B cell (primary cell): ENCODE measurements around the gene TK2. TPM values are rescaled to one million over a fixed set of nuclear protein-coding genes. Genes with fewer than 3 reads are reported as not detected.

Experiments
- ATAC-seq: fragments of 200-7000 bp; cut with Tn5 transposase; one replicate; pipeline ENCODE4 v1.10.0; 2021; ENCODE audit warnings: low read depth, mild to moderate bottlenecking, moderate number of reproducible peaks, moderate library complexity
- CTCF ChIA-PET: fragments of 350-600 bp; sonication (Branson Sonifier 250); formaldehyde crosslinking; loops from one replicate; lab custom pipeline; 2021; ENCODE audit warnings: antibody characterized with exemption, inconsistent platforms; lab: Charles Lee
- POLR2A ChIA-PET: fragments of 350-600 bp; sonication (Branson Sonifier 250); formaldehyde crosslinking; loops from one replicate; lab custom pipeline; 2021; ENCODE audit warnings: antibody characterized with exemption; lab: Charles Lee
- DNase-seq: peaks from one replicate; pipeline ENCODE4 v3.0.0; 2013
- H2AFZ ChIP-seq: 2 replicates; pipeline ENCODE4 v1.6.1; 2012; ENCODE audit warnings: mild to moderate bottlenecking, low read depth, low read length; ENCODE audit not compliant: insufficient read depth, poor library complexity, severe bottlenecking
- H3K27ac ChIP-seq, 2 donors: 1 replicate in 1 of 2; 2 replicates in 1 of 2; pipeline ENCODE4 v1.5.1; 2012 to 2013; ENCODE audit warnings: low read length in 2 of 2, mild to moderate bottlenecking in 2 of 2, moderate library complexity in 1 of 2
- H3K27me3 ChIP-seq, 4 experiments: fragments of 200-600 bp in 1 of 4; sonication (generic) in 1 of 4; replicated peaks in 1 of 4; 1 replicate in 2 of 4; 2 replicates in 2 of 4; pipeline versions ENCODE4 v1.6.1 to v1.7.0; 2013 to 2016; ENCODE audit warnings: low read length in 3 of 4, mild to moderate bottlenecking in 2 of 4, mixed read lengths in 1 of 4, moderate library complexity in 1 of 4; ENCODE audit not compliant: insufficient read depth in 4 of 4, control insufficient read depth in 3 of 4; ENCODE audit errors: control extremely low read depth in 1 of 4
- H3K36me3 ChIP-seq, 2 experiments: replicated peaks in 1 of 2; 1 replicate in 1 of 2; 2 replicates in 1 of 2; pipeline versions ENCODE4 v1.6.1 to v1.7.1; 2013; ENCODE audit warnings: low read length in 1 of 2; ENCODE audit not compliant: insufficient read depth in 2 of 2, control insufficient read depth in 1 of 2; ENCODE audit errors: control extremely low read depth in 1 of 2, extremely low read depth in 1 of 2
- H3K4me1 ChIP-seq, 2 donors: fragments of 200-600 bp in 1 of 2; sonication (generic) in 1 of 2; 1 replicate in 1 of 2; 2 replicates in 1 of 2; pipeline versions ENCODE4 v1.5.1 to v1.6.1; 2013 to 2017; ENCODE audit warnings: low read length in 2 of 2; ENCODE audit not compliant: control insufficient read depth in 2 of 2, insufficient read depth in 2 of 2
- H3K4me2 ChIP-seq: replicated peaks from 2 replicates; pipeline ENCODE3; 2012; ENCODE audit warnings: mild to moderate bottlenecking, low read depth, low read length; ENCODE audit not compliant: poor library complexity, severe bottlenecking
- H3K4me3 ChIP-seq, 5 experiments: fragments of 200-600 bp in 1 of 5; sonication (generic) in 1 of 5; 1 replicate in 3 of 5; 2 replicates in 2 of 5; pipeline versions ENCODE4 v1.5.1 to v1.7.0; 2011 to 2016; ENCODE audit warnings: low read length in 4 of 5, mild to moderate bottlenecking in 4 of 5, low read depth in 2 of 5, control low read depth in 1 of 5, moderate library complexity in 1 of 5; ENCODE audit not compliant: insufficient read depth in 1 of 5; ENCODE audit errors: control extremely low read depth in 1 of 5, extremely low read depth in 1 of 5
- H3K79me2 ChIP-seq: fragments of 200-600 bp; sonication (generic); one replicate; pipeline ENCODE4 v1.6.0; 2016; ENCODE audit warnings: low read length; ENCODE audit not compliant: control insufficient read depth, insufficient read depth
- H3K9ac ChIP-seq: fragments of 200-600 bp; sonication (generic); 2 replicates; pipeline ENCODE4 v1.6.1; 2017; ENCODE audit warnings: mild to moderate bottlenecking, low read length, moderate library complexity
- H3K9me3 ChIP-seq, 3 donors: one replicate each; pipeline versions ENCODE4 v1.6.1 to v1.7.1; 2013; ENCODE audit warnings: low read length in 2 of 3; ENCODE audit not compliant: control insufficient read depth in 2 of 3, insufficient read depth in 1 of 3; ENCODE audit errors: control extremely low read depth in 1 of 3
- H4K20me1 ChIP-seq: 2 replicates; pipeline ENCODE4 v1.6.0; 2012; ENCODE audit warnings: mild to moderate bottlenecking, low read length; ENCODE audit not compliant: insufficient read depth, control insufficient read depth, poor library complexity, severe bottlenecking
- H3K27ac Mint-ChIP-seq: one replicate; pipeline ENCODE4 v1.8.0; 2021; ENCODE audit warnings: mixed read lengths
- H3K27me3 Mint-ChIP-seq: one replicate; pipeline ENCODE4 v1.8.0; 2021; ENCODE audit warnings: mixed read lengths
- H3K4me1 Mint-ChIP-seq: one replicate; pipeline ENCODE4 v1.8.0; 2021; ENCODE audit warnings: mixed read lengths
- H3K4me3 Mint-ChIP-seq: one replicate; pipeline ENCODE4 v1.8.0; 2021; ENCODE audit warnings: mixed read lengths
- H3K9me3 Mint-ChIP-seq: one replicate; pipeline ENCODE4 v1.8.0; 2022; ENCODE audit warnings: mixed read lengths; ENCODE audit not compliant: insufficient read depth
- EZH2 ChIP-seq: IDR thresholded peaks from 2 replicates; pipeline ENCODE4 v1.6.1; 2012; ENCODE audit warnings: borderline replicate concordance, low read depth, mild to moderate bottlenecking, moderate library complexity, low read length; ENCODE audit not compliant: insufficient read depth, poor library complexity, severe bottlenecking
- WGBS: methylation state at CpG from one replicate; pipeline ENCODE4 v1.1.5; 2013; ENCODE audit warnings: missing lambda C conversion rate; ENCODE audit not compliant: insufficient coverage; 5-methylcytosine and 5-hydroxymethylcytosine counted together
- intact Hi-C: fragments of 100-400 bp; cut with micrococcal nuclease; formaldehyde crosslinking; loops from one replicate; pipeline ENCODE4 v1.10.0; 2022
- polyA plus RNA-seq: library from polyadenylated mRNA; depleted of rRNA; stranded (reverse); fragments of >200 nt; gene quantifications from 2 replicates; pipeline ENCODE4 v1.2.3, GENCODE V29; 2012
- total RNA-seq, 2 donors: library from RNA; stranded (reverse); fragments of 120-200 nt in 1 of 2; gene quantifications; 1 replicate in 1 of 2; 2 replicates in 1 of 2; pipeline versions ENCODE4 v1.2.3 to v1.2.4, GENCODE V29; 2013 to 2022
- TF ChIP-seq, protein P1 (sequence below): fragments of 200-600 bp; IDR thresholded peaks from one replicate; pipeline ENCODE4 v1.8.0; 2022; ENCODE audit warnings: antibody characterized with exemption, mild to moderate bottlenecking

The TK2 gene
- total and polyA plus RNA-seq, 2 donors (not counting 1 experiment from before 2014, with no cell fraction given): 2.9 to 9.7 TPM

DNA sequence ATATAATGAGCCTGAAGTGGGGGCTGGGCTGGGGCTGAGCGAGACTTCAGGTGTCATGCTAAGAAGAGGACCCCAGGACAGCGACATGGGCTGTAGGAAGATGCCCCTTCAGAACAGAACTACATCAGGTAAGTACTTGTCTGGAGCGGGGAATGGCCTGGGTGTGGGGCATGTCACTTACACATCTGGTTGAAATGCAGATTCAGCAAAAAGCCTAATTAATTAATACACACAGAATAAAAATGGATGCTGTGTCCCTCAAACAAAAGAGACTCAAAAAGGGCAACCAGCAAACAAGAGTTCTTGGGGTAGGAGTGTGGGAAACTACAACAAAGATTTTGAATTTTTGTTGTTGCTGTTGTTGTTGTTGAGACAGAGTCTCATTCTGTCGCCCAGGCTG, 41.1 kb upstream of the TK2 start:
- Histone ChIP-seq H3K9me3 (peaks cover 0 to 11% (median 6%) of the 10 kb centered on the region in 3 donors), H4K20me1 (no peaks in the 10 kb centered on the region), H3K27me3 (peaks cover 0 to 14% (median 3%) of the 10 kb centered on the region in 4 experiments), H3K9ac (no peak overlapping the region), H2AFZ (no peak overlapping the region), H3K79me2 (no peaks in the 10 kb centered on the region), H3K4me3 (no peak overlapping the region), H3K4me2 (no peak overlapping the region), H3K27ac (no peak overlapping the region), H3K36me3 (no peaks in the 10 kb centered on the region), H3K4me1 (peaks cover 26 to 36% of the 10 kb centered on the region in 2 donors)
- WGBS: 100% methylated on average over 3 of the region's 4 CpGs
- DNase-seq: no peak
- ChIA-PET CTCF (interaction anchor here (0.9 to 6.3 kb wide), 10 partner anchors 9 to 185 kb away, joined by 4 to 91 read pairs (median 18); partner anchors contain the start of gene CKLF), POLR2A (interaction anchor here (0.6 kb wide), 1 partner anchor 628 kb away, joined by 3 read pairs; no protein-coding TSS in a partner anchor)
- no peak overlapping the region for H3K4me3 Mint-ChIP-seq
- TF ChIP-seq, protein P1, sequence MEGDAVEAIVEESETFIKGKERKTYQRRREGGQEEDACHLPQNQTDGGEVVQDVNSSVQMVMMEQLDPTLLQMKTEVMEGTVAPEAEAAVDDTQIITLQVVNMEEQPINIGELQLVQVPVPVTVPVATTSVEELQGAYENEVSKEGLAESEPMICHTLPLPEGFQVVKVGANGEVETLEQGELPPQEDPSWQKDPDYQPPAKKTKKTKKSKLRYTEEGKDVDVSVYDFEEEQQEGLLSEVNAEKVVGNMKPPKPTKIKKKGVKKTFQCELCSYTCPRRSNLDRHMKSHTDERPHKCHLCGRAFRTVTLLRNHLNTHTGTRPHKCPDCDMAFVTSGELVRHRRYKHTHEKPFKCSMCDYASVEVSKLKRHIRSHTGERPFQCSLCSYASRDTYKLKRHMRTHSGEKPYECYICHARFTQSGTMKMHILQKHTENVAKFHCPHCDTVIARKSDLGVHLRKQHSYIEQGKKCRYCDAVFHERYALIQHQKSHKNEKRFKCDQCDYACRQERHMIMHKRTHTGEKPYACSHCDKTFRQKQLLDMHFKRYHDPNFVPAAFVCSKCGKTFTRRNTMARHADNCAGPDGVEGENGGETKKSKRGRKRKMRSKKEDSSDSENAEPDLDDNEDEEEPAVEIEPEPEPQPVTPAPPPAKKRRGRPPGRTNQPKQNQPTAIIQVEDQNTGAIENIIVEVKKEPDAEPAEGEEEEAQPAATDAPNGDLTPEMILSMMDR: no peak
- no peak for TF ChIP-seq EZH2
- no peaks in the 10 kb centered on the region for H3K9me3 Mint-ChIP-seq
- H3K4me1 Mint-ChIP-seq: peaks cover 29% of the 10 kb centered on the region
- no peak overlapping the region for H3K27ac Mint-ChIP-seq
- no peak for ATAC-seq
- peaks cover 4% of the 10 kb centered on the region for H3K27me3 Mint-ChIP-seq
- intact Hi-C loops: no loop called here

- Histone ChIP-seq H3K9ac (peak overlapping the region; percentile 41), H3K4me1 (peaks cover 32 to 43% of the 10 kb centered on the region in 2 donors), H2AFZ (no peak overlapping the region), H3K4me2 (peak overlapping the region; percentile 69), H3K27me3 (peaks cover 0 to 20% (median 4%) of the 10 kb centered on the region in 4 experiments), H3K36me3 (no peaks in the 10 kb centered on the region), H3K79me2 (no peaks in the 10 kb centered on the region), H3K9me3 (peaks cover 0 to 11% (median 6%) of the 10 kb centered on the region in 3 donors), H3K4me3 (peak overlapping the region; percentile 1 to 43 (median 30)), H4K20me1 (no peaks in the 10 kb centered on the region), H3K27ac (no peak overlapping the region)
- Mint-ChIP-seq H3K4me3 (peak overlapping the region; percentile 73), H3K27ac (peak overlapping the region; percentile 2), H3K4me1 (peaks cover 36% of the 10 kb centered on the region), H3K27me3 (peaks cover 9% of the 10 kb centered on the region), H3K9me3 (no peaks in the 10 kb centered on the region)
- intact Hi-C loops: no loop called here
- POLR2A ChIA-PET: no interaction called here
- DNase-seq: peak; percentile 60
- ATAC-seq: no peak
- CTCF ChIA-PET: interaction anchor here (0.9 to 6.3 kb wide), 15 partner anchors 8 to 184 kb away, joined by 3 to 91 read pairs (median 10); partner anchors contain the start of genes CKLF and CMTM2
- TF ChIP-seq, protein P1: no peak
- TF ChIP-seq EZH2: no peak
- WGBS: 4% methylated on average over 5 of the region's 8 CpGs
These were observed 40.4 kb upstream of the TK2 start for GRCh38 chr16:66590322-66590721.
